Frontal cortex (tissue), 4 donors: ENCODE data around the gene MARCHF9. TPM values are rescaled to one million over a fixed set of nuclear protein-coding genes. Genes with fewer than 3 reads are reported as not detected.

Source experiments
- DNase-seq, 2 donors: peaks; one replicate each; pipeline ENCODE4 v3.0.0; 2012; ENCODE audit warnings: low spot score in 2 of 2
- FAIRE-seq: peaks from 2 replicates; lab custom pipeline; 2012; peaks lifted over from hg19 to GRCh38; lab: Jason Lieb, UNC
- total RNA-seq: library from RNA; depleted of rRNA; stranded (reverse); fragments of >200 nt; gene quantifications from one replicate; pipeline ENCODE4 v1.2.3, GENCODE V29; 2014
- donor health status: control.
- donor health status: control.
- donor health status: control.

MARCHF9 gene
- total RNA-seq, 1 donor from 2014 or later = 17.5 TPM

DNA sequence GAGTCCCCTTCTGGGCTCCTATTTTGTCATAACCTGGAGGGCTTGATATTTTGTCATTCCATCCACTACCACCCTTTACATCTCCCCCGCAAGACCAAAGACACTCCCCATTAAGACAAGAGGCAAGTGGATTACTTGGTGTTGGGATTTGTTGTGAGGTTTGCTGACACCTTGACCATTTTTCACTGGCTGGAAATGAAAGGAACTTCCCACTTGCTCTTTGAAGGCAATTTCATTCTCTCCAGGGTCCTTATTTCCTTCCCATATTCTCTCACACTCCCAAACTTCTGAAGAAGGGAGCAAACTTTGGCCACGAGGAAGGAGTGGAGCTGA is 31.3 kb upstream of the MARCHF9 start:
- FAIRE-seq (no peak), DNase-seq (peak in 1 of 2 donors; percentile 12)

DNA sequence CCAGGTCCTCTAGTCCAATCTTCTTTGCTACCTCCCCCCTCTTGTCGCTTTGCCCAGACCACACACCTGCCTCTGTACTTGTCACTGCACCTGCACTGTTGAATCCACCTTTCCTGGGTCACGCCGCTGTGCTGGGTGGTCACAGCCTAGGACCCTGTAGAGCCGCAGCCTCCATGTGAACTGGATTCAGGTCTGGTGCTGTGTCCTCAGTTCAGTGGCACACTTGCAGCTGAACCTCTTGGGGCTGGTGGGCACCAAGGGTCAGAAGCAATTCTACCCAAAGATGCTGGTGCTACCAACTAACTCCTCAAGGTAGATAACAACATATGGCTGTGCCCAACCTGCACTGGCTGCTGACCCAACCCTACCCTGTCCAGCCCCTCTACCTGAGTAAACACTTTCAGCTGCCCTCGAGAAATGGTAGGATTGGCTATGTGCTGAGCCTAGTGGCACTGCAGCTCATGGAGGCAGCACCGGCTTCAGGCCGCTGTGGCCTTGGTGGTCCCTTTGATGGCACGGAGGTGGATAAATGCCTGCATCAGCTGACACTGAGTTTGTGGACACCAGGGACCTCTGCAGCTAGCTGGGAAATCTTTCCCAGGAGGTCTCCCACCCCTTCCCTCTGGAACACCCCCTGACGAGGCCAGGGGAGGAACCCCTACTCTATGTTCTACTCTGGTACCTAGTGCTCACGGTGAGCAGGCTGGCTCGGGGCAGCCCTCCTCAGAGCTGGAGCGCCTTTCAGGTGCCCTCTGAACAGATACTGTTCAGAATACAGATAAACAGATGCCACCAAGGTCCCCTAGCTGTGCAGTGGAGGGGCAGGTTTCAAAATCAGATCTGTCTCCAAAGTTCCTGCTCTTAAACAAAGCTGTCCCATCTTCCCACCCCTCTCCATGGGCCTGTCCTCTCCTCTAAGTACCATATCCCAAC is 30.6 kb upstream of the MARCHF9 start:
- FAIRE-seq = no peak
- DNase-seq = peak in 1 of 2 donors; percentile 18

DNA sequence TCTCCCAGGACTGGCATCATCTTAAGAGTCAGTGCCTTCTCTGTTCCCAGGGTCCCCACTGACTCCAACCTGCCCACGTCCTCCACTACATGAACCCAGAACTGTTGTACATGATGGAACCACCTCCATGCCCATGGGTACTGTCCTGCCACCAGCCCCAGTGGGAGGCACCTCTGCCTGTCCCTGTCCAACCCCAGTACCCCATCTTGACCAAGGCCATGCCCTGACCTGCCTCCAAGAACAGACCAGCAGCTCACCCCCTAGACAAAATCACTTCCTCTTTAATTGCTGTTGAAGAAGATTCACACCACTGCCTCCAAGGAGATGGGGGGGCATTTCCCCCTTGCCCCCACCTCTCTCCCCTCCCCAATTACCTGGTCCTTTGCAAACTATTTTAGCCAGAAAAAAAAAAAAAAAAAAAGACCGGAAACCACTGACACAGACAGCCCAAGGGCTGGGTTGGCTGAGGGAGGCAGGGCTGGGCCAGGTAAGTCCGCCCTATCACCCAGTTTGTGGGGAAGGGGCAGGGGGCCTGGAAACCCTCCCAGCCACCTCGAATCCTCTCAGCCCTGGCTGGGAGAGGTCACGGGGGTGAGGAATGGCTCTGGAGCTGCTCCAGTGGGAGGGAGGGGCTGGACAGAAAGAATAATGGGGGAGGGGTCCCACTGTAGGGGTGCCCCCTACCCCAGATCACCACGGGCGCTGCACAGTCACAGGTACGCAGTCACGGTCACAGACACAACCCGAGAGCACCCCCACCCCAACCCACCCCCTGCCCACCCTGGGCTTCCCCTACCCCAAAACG is 29.8 kb upstream of the MARCHF9 start:
- peak in 1 of 2 donors; percentile 10 for DNase-seq
- no peak for FAIRE-seq

DNA sequence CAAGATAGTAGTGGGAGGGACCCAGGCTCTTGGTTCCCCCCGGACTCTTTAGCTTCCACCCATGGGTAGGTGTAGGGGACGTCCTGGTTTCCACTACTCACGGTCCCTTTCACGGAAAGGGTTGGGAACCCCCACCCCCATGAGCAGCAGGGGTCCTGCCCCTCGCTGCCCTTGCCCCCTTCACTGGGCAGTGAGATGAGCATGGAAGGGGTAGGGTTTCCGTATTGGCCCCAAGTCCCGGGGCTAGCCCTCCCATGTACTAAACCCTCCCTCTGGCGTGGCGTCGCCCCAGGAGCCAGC is 29.1 kb upstream of the MARCHF9 start:
- no peak for DNase-seq
- no peak for FAIRE-seq

DNA sequence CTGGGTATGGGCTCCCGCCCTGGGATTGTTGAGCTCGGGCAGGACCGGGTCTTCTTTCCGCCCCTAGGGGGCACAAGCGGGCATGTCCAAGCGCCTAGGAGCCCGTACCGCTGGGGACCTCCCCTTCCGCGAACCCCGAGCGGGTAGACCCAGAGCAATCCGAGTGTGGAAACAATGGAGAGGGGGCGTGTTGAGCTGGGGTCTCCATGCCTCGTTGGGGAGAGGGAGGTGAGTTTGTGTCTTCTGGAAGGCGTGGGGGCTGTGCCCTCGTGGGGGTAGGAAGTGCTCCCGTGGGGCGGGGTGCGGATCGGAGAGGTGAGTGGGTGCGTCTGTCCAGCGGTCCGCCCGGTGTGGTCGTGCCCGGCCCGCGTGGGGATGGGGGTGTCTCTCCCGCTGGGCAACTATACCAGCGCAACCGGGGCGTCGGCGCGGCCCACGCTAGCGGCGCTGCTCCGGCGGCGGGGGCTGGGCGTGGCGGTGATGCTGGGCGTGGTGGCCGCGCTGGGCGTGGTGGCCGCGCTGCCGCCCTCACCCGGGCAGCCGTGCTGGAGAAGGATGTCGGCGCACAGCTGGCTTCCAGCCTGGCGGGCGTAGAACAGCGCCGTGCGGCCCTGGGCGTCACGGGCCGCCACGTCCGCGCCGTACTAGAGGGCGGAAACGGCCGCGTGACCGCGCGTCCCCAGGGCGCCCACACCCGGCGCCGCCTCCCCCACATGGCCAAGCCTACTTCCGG is 28.6 kb upstream of the MARCHF9 start:
- DNase-seq (peak; percentile 67 to 86), FAIRE-seq (no peak)

DNA sequence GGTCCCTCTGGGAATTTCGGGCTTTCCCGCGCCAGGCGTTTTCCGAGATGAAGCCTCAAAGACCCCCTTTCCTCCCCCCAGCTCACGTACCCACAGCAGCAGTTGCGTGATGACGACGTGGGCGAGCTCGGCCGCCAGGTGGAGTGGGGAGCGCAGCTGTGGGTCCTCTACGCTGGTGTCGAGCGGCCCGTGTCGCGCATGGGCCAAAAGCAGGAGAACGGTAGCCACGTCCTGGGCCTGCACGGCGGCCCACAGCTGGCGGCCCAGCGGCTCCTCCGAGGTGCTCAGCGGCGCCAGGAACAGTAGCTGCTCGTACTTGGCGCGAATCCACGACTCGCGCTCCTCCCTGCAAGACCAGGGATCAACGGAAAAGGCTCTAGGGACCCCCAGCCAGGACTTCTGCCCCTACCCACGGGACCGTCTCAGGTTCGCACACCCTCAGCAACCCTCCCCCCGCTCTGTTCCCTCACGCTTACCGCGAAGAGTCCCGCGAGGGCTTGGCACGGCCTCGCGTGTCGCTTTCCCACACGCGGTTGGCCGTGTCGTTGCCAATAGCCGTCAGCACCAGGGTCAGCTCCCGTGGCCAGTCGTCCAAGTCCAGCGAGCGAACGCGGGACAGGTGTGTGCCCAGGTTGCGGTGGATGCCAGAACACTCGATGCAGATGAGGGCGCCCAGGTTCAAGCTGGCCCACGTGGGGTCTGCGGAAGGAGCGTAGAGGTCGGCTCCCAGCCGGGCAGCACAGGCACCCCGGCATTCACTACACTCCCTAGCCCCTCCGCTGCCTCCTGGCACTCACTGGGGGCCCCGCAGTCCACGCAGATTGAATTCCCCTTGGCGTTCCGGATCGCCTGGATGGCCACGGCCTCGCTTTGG is 27.8 kb upstream of the MARCHF9 start:
- FAIRE-seq (no peak), DNase-seq (peak in 1 of 2 donors; percentile 31)

DNA sequence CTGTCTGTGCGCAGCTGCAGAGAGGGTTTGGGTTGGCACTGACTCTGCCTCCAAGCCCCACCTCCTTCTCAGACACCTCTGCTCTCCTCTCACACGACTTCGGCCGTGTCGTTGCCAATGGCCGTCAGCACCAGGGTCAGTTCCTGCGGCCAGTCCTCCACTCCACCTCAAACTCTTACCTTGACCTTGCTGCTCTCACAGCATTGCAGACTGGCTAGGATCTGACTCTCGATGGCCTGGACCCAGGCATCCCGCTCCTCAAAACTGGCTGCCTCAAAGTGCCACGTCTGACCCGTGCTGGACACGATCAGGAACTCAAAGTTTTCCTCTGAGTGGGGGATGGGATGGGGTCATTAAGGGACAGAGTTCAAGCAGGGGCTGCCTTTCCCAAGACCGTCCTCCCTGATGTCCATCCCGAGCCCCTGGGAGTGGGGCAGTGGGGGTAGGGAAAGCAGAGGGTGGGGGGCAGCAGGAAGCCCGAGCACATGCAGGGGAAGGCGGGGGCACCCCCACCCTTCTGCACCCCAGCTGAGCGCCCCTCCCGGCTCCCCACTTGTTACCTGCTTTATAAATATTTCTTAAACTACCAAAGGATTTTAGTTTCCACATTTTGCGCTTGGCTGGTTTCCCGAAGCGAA is 27.0 kb upstream of the MARCHF9 start:
- peak in 1 of 2 donors; percentile 17 for DNase-seq
- no peak for FAIRE-seq

DNA sequence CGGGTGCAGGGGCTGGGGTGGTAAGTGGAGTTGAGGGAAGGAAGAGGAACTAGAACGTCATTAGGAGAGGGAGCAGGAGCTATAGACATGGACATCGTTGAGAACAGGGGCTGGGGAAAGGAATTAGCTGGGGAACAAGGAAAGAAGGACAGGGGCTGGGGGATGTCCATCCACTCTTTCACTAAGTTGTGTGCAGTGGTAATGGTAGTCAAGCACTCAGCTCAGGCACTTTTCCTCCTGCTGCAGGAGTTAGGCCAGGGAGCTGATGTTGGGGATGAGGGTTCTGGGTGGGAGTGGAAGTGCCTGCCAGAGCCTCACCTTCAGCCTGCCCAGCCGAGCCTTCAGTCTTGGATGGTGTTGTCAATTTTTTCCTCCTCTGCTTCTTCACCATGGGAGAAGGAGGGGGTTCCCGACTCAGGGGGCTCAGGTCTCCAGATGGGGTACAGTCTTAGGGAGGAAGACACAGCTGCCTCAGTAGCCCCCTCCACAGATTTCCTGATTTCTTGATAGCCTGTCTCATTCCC is 25.5 kb upstream of the MARCHF9 start:
- DNase-seq (peak in 1 of 2 donors; percentile 5), FAIRE-seq (no peak)

DNA sequence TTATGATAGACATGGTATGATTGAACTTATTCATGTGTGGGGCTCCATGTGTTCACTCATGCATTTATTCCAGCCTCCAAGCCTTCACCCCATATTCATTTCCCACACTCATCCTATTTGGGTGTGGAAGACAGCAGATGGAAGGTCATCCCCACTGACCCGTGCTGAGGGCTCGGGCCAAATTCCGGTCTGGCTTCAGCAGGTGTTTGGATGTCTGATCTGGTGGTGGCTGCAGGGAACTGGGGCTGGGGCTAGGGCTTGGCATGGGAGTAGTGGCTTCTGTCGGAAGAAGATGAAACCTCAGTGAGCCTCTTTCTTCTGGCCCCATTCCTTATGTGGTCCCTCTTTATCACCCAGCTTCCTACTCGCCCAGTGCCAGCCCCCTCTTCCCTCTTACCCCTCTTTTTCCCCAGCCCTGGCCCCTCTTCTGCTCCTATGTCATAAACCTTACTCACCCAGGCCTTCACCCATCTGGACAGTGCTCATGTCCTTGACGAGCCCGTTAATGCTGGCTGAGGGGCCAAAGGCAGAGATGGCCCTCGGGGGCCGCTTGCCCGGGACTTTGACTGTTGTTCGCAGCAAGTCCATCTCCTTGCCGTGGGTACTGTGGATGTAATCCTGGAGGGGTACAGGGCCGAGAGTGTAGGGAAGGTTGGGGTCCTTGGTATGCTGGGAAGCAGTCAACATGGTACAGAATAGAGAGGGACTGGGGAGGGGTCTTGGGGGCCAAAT is 24.4 kb upstream of the MARCHF9 start:
- FAIRE-seq (no peak), DNase-seq (no peak)

DNA sequence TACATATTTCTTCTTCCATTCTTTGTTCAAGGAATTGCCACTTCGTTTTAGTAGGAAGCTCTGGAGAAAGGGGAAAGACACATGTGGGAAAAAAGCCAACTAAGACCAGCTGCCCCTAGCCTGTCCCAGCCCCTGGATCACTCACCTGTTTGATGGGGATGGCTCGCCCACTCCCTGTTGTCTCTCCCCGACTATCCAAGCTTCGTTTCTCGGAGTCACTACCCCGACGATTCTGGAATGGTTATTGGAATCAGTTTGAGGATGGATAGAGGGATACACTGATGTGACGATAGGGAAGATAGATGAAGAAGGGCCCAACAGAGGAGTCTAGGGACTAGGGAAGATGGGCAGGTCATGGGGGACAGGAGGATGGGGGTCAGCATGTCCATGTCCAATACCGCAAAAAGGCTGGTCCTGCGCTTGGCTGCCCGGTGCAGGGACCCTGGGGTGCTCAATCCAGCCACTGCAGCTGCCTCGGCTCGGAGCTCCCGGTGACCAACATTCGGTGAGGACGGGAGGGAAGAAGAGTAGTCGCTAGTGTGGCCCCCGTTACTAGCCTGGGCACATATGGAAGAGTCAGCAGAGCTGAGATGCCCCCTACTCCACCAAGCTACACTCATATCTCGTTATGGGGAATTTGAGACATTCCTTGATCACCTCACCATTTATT is 23.4 kb upstream of the MARCHF9 start:
- FAIRE-seq = no peak
- DNase-seq = no peak

DNA sequence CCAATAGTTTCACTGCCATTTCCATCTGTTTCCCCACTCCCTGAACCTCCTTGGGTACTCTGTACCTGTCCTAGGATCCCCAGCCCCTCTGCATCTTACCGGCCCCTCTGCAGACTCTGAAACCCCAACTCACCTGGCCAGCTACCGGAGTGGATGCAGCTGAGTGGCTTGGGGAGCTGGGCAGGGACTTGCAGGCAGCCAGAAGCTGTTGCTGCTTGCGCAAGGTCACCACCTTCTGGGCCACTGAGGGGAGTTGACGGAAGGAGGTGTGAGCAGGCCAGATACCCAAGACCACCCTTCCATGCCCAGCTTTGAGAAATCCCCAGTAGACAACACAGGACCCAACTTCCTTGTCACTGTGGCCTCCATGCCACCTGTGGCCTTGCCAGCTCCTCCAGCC is 22.6 kb upstream of the MARCHF9 start:
- no peak for FAIRE-seq

DNA sequence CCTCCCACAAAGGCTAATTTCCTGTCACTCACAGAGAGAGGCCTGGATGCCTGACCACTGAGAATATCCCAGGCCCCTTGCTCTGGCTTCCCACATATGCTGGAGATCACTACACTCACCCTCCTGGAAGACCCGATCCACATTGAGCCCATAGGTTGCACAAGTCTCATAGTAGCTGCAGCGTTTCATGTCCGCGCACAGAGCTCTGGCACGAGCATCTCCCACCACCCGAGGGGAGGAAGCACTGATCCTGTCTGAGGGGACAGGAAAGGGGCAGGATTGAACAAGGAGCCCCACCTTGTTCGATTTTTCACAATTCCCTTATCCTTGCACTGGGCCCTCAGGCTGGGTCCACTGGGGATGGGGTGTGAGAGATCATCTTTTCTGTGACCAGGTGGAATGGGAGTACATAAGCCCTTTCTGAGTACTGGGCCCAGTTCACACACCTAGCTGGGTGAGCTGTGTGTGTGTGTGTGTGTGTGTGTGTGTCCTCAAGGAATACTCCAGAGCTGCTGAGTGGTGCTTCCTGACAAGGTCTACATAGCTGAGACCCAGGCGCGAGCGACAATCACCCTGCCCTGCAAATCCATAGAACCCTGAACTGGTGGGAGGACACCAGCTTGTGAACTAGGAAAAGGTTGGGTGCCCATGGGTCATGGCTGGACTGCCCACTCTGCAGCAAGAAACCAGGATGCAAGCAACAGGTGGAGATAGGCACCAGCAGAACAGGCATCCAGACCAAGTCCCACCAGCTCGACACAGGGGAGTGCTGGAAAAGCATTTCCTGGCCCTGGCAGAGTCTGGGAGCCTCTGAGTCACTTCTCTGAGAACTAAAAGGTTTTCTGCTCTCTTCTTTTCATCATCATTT is 21.9 kb upstream of the MARCHF9 start:
- FAIRE-seq (no peak), DNase-seq (no peak)

More for the DNA sequence above, 22.6 kb upstream of the MARCHF9 start:
- no peak for DNase-seq

DNA sequence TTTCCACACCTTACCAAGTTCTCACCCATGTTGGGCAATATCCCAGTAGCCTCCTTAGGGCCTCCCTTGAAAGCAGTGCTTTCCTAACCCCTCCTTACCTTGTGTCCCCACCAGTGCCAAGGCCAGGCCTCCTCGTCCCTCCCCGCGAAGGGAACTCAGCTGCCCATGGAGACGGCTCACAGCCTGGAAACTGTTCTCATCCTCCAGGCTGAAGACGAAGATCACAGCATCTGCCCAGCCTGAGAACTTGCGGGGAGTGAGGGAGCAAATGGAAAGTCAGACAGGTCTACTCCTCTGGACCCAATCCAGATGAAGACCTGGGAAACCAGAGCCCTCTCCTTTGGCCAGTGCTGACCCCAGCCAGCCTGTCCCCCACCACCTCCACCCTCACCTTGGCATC is 21.0 kb upstream of the MARCHF9 start:
- FAIRE-seq (no peak), DNase-seq (no peak)

DNA sequence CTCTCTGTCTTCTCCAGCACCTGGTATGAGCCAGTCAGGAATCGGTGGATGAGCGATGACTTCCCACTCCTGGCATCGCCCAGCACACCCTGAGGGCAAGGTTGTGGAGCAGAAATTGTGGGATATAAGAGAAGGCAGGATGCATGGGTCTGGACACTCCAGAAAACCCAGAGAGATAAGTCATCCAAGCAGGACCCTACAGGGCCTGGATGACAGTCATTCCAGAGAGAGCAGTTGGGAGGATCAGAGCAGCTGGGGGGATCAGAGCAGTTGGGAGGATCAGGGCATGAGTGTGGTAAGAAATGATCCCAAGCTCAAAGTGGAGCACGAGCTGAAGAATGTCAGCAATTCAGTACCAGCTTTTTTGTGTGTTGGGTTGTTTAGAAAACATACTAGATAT is 20.3 kb upstream of the MARCHF9 start:
- FAIRE-seq = no peak
- DNase-seq = no peak

DNA sequence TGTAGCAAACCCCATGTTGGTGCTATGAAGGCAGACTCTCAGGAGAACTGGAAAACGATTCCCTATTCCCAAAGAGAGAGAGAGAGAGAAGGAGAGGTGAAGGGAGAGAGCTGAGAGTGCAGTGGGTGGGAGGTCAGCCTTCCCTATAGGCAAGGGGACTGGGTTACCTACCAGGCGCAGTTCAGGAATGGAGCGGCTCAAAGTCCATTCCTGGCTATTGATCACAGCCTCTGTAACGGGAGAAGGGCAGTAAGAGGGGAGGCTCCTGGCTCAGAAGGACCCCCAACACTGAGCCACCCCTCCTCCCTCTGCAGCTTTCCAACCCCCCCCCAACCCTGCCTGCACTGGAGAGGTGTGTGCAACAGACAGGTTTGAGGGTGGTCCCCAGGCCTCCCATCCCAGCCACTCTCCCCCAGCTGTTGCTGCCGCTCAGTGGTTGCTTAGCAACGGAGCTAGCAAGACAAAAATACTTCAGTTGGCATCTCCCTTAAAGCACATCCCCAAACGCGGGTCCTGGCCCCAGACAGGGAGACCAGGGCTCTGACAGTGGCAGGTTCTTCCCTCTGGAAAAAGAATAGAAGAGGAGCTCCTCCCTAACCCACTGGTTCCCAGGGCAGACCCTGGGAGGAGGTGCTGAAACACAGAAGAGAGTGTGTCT is 19.6 kb upstream of the MARCHF9 start:
- no peak for FAIRE-seq
- no peak for DNase-seq
